LNCaP clone FGC (cell line): ENCODE data around the gene HDAC9.
"Not testable (repeated sequence)": the region's sequence is repeated elsewhere in the genome, so short reads cannot be mapped to it uniquely, and the experiment has no call there.

ENCODE experiments used
- DNase-seq: peaks from one replicate; pipeline ENCODE4 v3.0.0-alpha.2; 2011; ENCODE audit warnings: low read depth
- H3K4me3 ChIP-seq: 2 replicates; pipeline ENCODE4 v1.5.1; 2011; ENCODE audit warnings: mild to moderate bottlenecking, low read depth, low read length, control low read depth
- TF ChIP-seq, protein P1 (sequence below): IDR thresholded peaks from 2 replicates; pipeline ENCODE4 v1.5.1; 2012; ENCODE audit warnings: mild to moderate bottlenecking; ENCODE audit not compliant: control insufficient read depth, insufficient read depth; ENCODE audit errors: extremely low read depth

The HDAC9 gene

DNA sequence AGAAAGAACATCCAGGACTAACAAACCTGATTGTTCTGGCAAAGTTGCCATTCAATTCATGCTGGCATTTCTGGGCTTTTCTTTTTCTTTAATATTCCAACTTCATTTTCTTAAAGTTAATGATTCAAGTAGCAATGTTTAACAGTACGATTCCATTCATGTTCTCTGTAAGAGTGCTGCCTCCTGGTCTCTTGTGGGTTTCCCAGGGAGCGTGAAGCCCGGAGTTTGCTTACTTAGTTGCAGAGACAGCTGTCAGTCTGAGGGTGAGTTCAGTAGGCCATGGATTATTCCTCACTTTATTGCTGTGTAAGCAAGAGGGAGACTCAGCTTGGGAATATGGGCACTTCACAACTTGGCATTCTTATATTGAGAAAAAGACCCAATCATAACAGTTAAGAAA lies 479.7 kb downstream of the HDAC9 start:
- no peak for DNase-seq
- H3K4me3 ChIP-seq: no peak overlapping the region
- TF ChIP-seq, protein P1, sequence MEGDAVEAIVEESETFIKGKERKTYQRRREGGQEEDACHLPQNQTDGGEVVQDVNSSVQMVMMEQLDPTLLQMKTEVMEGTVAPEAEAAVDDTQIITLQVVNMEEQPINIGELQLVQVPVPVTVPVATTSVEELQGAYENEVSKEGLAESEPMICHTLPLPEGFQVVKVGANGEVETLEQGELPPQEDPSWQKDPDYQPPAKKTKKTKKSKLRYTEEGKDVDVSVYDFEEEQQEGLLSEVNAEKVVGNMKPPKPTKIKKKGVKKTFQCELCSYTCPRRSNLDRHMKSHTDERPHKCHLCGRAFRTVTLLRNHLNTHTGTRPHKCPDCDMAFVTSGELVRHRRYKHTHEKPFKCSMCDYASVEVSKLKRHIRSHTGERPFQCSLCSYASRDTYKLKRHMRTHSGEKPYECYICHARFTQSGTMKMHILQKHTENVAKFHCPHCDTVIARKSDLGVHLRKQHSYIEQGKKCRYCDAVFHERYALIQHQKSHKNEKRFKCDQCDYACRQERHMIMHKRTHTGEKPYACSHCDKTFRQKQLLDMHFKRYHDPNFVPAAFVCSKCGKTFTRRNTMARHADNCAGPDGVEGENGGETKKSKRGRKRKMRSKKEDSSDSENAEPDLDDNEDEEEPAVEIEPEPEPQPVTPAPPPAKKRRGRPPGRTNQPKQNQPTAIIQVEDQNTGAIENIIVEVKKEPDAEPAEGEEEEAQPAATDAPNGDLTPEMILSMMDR: no peak

DNA sequence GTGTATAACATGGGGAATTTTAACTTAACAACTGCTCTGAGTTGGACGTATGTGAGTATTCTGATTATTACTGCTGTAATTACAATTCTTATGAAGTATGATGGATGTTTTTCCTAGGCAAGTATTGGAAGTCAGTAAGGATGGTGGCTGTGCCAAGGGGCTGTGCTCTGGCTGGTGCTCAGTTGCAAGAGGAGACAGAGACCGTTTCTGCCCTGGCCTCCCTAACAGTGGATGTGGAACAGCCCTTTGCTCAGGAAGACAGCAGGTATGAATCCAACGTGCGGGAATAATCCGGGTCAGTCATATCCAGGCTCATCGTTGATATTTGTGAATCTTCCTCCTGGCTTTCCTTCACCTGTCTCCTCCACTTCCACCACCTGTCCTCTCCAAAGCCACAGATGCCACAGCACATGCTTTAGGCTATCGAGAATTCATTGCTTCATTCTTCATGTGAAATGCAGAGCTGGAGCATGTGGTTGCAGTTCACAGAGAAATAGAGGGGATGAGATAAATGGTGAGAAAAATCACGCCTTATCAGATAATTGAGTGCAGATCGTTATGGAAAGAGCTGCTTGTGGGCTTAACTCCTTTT lies 480.2 kb downstream of the HDAC9 start:
- H3K4me3 ChIP-seq: no peak overlapping the region
- DNase-seq: no peak
- TF ChIP-seq, protein P1: no peak

DNA sequence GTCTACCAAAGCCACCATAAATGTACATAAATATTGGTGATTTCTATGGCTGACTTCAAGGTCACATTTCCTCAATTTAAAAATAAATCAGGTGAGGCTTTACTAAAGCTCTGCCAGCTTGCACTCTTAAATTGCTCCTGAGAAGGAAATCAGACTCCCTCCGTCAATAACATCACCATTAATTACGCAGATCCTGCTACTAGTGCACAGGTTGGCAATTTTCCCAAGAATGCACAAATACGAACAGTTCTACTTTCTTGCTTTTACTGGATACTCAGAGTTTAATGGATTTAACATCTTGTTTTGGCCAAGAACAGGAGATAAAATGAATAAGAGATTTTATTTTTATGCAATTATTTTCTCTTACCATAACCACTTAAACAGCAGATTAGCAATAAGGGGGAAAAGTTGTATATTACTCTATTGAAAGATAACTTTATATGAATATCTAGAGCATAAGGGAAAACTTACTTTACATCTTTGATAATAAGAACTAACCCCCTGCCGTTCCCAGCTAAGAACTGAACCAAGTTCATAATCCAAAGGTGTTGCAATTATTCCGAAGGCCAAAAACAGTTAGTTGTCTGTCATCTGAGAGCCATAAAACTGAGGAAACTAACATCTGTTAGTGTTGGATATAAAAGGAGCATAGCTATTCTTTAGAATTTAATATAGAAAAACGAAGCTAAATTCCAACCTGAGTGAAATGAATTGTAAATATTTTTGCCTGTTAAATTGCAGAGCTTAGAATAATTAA lies 481.3 kb downstream of the HDAC9 start:
- no peak overlapping the region for H3K4me3 ChIP-seq

DNA sequence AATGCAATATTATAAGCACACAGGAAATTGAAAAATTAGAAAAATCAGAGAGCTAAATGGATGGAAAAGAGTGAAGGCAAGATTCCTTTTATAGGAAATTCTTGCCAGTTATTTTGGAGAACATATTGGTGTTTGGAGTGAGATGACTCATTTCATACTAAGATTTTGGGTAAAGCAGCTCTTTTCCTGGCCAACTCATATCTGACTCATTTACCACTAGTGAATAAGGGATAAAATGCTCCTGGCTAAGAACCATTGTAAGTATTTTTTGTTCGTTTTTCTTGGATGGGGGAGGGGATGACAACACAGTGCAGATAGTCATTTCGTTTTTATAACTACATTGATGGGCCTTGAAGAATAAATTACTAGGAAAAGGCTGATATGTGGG lies 482.6 kb downstream of the HDAC9 start:
- TF ChIP-seq, protein P1: no peak
- no peak overlapping the region for H3K4me3 ChIP-seq
- no peak for DNase-seq

More for the DNA sequence above, 481.3 kb downstream of the HDAC9 start:
- TF ChIP-seq, protein P1: no peak
- DNase-seq: no peak

DNA sequence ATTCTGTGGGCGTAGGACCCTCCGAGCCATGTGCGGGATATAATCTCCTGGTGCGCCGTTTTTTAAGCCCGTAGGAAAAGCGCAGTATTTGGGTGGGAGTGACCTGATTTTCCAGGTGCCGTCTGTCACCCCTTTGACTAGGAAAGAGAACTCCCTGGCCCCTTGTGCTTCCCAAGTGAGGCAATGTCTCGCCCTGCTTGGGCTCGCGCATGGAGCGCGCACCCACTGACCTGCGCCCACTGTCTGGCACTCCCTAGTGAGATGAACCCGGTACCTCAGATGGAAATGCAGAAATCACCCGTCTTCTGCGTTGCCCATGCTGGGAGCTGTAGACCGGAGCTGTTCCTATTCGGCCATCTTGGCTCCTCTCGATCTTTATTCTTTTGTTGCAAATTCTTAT lies 495.2 kb downstream of the HDAC9 start:
- not testable (repeated sequence) for DNase-seq, H3K4me3 ChIP-seq

DNA sequence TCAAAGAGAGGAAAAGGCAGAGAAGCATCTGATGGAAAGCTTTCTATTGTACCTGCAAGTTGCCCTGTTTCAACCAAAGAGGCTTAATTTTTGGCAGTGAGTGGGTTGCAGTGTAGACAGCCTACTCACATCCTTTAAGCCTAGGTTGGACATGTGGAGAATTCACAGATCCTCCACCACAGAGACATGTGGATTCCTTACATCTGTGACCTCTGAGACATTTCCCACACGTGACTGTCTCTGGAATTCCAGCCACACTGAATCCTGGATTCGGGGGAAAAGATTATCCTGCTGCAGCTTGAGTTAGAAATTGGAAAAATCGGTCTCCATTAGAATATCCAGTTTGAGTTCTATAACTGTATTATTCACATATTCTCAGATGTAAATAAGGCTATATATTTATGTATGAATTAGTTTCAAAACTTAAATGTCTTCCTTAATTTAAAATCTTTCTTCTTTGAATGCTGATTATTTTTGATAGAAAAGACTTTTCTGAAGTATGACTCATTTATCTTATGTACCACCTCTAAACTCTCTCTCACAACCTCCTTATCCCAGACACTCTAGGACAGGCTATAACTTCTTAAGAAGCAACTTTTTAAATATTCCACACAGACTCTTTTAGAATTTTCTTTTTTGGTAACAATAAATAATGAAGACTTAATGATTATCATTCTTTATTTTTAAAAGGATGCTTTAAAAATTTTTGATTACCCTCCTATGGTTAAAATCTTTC lies 498.6 kb downstream of the HDAC9 start:
- H3K4me3 ChIP-seq: no peak overlapping the region
- DNase-seq: no peak
- TF ChIP-seq, protein P1: no peak

DNA sequence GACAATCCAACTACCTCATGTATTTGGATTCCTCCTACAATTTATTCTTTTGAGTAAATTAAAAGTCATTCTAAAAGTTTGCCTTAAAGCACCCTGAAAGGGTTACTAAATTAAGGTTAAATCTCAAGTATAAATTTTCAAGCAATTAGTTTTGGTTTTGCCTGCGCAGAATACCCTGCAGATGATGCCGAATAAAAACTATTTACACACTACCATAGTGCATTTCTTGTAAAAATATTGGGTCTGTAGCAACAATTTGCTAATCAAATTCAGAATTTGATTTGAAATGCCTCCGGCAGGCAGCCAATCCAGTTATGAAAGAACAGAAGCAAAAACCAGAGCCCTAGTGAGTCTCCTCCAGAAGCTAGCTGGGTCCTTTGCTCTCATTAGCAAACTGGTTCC lies 499.7 kb downstream of the HDAC9 start:
- H3K4me3 ChIP-seq: no peak overlapping the region
- no peak for DNase-seq
- TF ChIP-seq, protein P1: no peak
